Progenitor cell of endocrine pancreas (in vitro differentiated cells): Measurements from ENCODE around the gene CUL1. TPM values are rescaled to one million over a fixed set of nuclear protein-coding genes. Genes with fewer than 3 reads are reported as not detected.

Experiments
- DNase-seq: peaks from one replicate; pipeline ENCODE4 v3.0.0; 2021; ENCODE audit warnings: low spot score; ENCODE audit not compliant: unreplicated experiment
- H3K27ac Mint-ChIP-seq: 2 replicates; pipeline ENCODE4 v1.8.0; 2021; ENCODE audit warnings: mild to moderate bottlenecking, moderate library complexity, mixed read lengths
- H3K27me3 Mint-ChIP-seq: 2 replicates; pipeline ENCODE4 v1.8.0; 2021; ENCODE audit warnings: mixed read lengths
- H3K36me3 Mint-ChIP-seq: 2 replicates; pipeline ENCODE4 v1.8.0; 2022; ENCODE audit warnings: mixed read lengths; ENCODE audit not compliant: insufficient read depth
- H3K4me1 Mint-ChIP-seq: 2 replicates; pipeline ENCODE4 v1.8.0; 2021; ENCODE audit warnings: low read depth, mixed read lengths
- H3K4me3 Mint-ChIP-seq: 2 replicates; pipeline ENCODE4 v1.8.0; 2021; ENCODE audit warnings: low read depth, mild to moderate bottlenecking, moderate library complexity, mixed read lengths
- H3K9me3 Mint-ChIP-seq: 2 replicates; pipeline ENCODE4 v1.8.0; 2021; ENCODE audit warnings: low read depth, mixed read lengths
- total RNA-seq: library from RNA; stranded (reverse); gene quantifications from 2 replicates; pipeline ENCODE4 v1.2.1, GENCODE V29; 2021
- TF ChIP-seq, protein P1 (sequence below): fragments of 200-600 bp; sonication (generic); IDR thresholded peaks from one replicate; pipeline ENCODE4 v1.5.0; 2021; ENCODE audit warnings: antibody characterized with exemption, mild to moderate bottlenecking; ENCODE audit not compliant: unreplicated experiment

CUL1 gene
- total RNA-seq, 1 donor from 2014 or later, result 58.9 TPM

DNA sequence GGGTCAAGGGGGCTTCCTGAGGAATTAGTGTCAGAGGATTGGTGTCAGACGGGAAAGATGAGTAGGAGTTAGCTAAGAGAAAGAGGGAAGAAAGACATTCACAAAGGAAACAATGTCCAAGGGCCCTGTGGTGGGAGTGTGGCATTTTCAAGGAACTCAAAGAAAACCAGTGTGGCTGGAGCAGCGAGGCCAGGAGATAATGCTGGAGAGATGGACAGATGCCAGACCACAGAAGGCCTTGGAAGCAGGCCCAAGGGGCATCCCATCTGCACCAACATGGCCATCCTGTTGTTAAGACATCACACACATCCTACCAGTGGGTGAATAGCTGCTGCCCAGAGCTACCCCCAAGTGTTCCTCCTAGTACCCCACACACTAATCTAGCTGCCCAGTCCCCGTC, 36.1 kb upstream of the CUL1 start:
- no peaks in the 10 kb centered on the region for H3K4me1 Mint-ChIP-seq
- H3K27ac Mint-ChIP-seq, result no peak overlapping the region
- no peak overlapping the region for H3K4me3 Mint-ChIP-seq

DNA sequence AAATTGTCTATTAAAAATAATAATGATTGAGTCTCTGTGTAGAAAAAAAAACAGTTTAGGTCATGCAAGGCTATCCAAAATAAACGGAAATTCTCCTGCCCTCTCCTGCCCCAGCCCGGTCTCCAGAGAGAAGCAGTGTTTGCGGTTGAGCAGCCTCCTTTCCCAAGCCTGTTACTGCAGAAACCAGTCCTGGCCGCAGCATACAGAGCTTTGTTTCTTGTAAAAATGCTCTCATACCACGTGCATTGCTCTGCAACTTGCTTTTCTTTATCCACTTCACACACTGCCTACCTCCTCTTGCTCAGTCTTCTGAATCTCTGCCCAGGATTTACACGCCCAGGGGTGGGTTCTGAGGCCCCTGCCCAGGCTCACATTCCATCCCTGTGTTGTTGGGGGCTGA, 34.4 kb upstream of the CUL1 start:
- DNase-seq, result no peak
- H3K4me3 Mint-ChIP-seq, result no peak overlapping the region
- TF ChIP-seq, protein P1, sequence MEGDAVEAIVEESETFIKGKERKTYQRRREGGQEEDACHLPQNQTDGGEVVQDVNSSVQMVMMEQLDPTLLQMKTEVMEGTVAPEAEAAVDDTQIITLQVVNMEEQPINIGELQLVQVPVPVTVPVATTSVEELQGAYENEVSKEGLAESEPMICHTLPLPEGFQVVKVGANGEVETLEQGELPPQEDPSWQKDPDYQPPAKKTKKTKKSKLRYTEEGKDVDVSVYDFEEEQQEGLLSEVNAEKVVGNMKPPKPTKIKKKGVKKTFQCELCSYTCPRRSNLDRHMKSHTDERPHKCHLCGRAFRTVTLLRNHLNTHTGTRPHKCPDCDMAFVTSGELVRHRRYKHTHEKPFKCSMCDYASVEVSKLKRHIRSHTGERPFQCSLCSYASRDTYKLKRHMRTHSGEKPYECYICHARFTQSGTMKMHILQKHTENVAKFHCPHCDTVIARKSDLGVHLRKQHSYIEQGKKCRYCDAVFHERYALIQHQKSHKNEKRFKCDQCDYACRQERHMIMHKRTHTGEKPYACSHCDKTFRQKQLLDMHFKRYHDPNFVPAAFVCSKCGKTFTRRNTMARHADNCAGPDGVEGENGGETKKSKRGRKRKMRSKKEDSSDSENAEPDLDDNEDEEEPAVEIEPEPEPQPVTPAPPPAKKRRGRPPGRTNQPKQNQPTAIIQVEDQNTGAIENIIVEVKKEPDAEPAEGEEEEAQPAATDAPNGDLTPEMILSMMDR, result no peak
- no peaks in the 10 kb centered on the region for H3K4me1 Mint-ChIP-seq
- H3K27ac Mint-ChIP-seq, result no peak overlapping the region
- H3K36me3 Mint-ChIP-seq, result no peaks in the 10 kb centered on the region
- no peaks in the 10 kb centered on the region for H3K27me3 Mint-ChIP-seq
- H3K9me3 Mint-ChIP-seq, result peaks cover 3% of the 10 kb centered on the region

More for the DNA sequence above, 36.1 kb upstream of the CUL1 start:
- Mint-ChIP-seq H3K9me3 (peaks cover 3% of the 10 kb centered on the region), H3K27me3 (no peaks in the 10 kb centered on the region), H3K36me3 (no peaks in the 10 kb centered on the region)
- DNase-seq, result no peak
- TF ChIP-seq, protein P1, result no peak

DNA sequence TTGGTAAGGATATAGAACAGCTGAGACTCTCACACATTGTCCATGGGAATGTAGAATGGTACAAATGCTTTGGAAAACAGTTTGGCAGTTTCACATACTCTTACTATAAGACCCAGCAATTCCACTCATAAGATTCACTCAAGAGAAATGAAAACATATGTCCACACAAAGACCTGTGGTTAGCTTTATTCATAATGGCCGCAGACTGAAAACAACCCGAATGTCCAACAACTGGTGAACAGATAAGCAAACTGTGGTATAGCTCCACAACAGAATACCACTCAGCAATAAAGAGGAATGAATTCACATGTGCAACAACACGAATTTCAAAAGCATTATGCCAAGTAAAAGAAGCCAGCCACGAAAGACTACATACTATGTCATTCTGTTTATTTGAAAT, 33.5 kb upstream of the CUL1 start:
- Mint-ChIP-seq H3K4me1 (no peaks in the 10 kb centered on the region), H3K4me3 (no peak overlapping the region), H3K36me3 (no peaks in the 10 kb centered on the region), H3K27ac (no peak overlapping the region), H3K9me3 (peaks cover 3% of the 10 kb centered on the region), H3K27me3 (no peaks in the 10 kb centered on the region)
- TF ChIP-seq, protein P1, result no peak
- DNase-seq, result no peak

DNA sequence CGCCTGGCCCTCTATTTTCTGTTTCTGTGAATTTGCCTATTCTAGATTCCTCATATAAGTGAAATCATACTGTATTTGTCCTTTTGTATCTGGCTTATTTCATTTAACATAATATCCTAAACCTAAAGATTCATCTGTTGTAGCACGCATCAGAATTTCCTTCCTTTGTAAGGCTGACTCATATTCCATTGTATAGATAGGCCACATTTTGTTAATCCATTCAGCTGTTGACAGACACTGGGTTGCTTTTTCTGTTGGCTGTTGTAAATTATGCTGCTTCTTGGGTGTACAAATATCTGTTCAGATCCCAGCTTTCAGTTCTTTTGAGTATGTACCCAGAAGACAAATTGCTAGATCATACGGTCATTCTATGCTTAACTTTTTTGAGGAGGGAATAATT, 28.8 kb upstream of the CUL1 start:
- TF ChIP-seq, protein P1, result no peak
- Mint-ChIP-seq H3K36me3 (no peaks in the 10 kb centered on the region), H3K4me1 (no peaks in the 10 kb centered on the region), H3K9me3 (peaks cover 4% of the 10 kb centered on the region), H3K27me3 (no peaks in the 10 kb centered on the region), H3K4me3 (no peak overlapping the region), H3K27ac (no peak overlapping the region)
- no peak for DNase-seq

DNA sequence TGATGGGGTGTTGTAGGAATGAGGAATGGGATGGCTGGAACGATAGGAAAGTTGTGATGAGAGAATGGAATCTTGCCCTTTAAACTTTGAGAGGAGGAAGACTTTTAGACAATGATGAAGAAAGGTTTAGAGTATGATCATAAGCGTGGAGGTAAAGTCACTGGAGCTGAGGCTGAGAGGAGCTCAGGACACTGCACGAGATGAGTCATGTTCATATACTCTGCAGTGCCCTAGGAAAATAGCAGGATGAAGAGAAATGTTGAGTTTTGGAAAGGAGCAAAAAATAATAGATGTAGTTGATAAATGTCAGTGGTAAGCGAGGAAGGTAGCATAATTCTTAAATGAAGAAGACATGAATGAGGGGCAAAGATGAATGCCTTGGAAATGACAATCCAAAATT, 28.3 kb upstream of the CUL1 start:
- Mint-ChIP-seq H3K4me3 (no peak overlapping the region), H3K4me1 (no peaks in the 10 kb centered on the region), H3K27ac (no peak overlapping the region), H3K27me3 (no peaks in the 10 kb centered on the region), H3K9me3 (peaks cover 4% of the 10 kb centered on the region), H3K36me3 (no peaks in the 10 kb centered on the region)
- no peak for DNase-seq
- TF ChIP-seq, protein P1, result no peak
